A549 (cell line): ENCODE measurements around the gene TPST1.

Experiments
- CHD2 ChIP-seq: fragments of 150-350 bp; IDR thresholded peaks from 2 replicates; pipeline ENCODE4 v1.6.1; 2014; ENCODE audit warnings: low read length; ENCODE audit not compliant: partially characterized antibody
- CTCF ChIP-seq: fragments of >200 bp; sonication (Bioruptor Twin); formaldehyde crosslinking; IDR thresholded peaks from 3 replicates; pipeline ENCODE4 v1.5.1; 2016
- EP300 ChIP-seq, 2 experiments: fragments of >200 bp; sonication (Bioruptor Twin); formaldehyde crosslinking; IDR thresholded peaks; 2 replicates in 1 of 2; 3 replicates in 1 of 2; pipeline ENCODE4 v1.6.1; 2016 to 2017
- JUN ChIP-seq, 2 experiments: fragments of >200 bp; sonication (Bioruptor Twin); formaldehyde crosslinking; IDR thresholded peaks; 2 replicates in 1 of 2; 3 replicates in 1 of 2; pipeline ENCODE4 v1.6.1; 2016 to 2017
- JUNB ChIP-seq: fragments of >200 bp; sonication (Bioruptor Twin); formaldehyde crosslinking; IDR thresholded peaks from 2 replicates; pipeline ENCODE4 v1.6.1; 2016
- SMC3 ChIP-seq: fragments of >200 bp; sonication (Bioruptor Twin); formaldehyde crosslinking; IDR thresholded peaks from 3 replicates; pipeline ENCODE4 v1.6.1; 2018; ENCODE audit warnings: inconsistent platforms
- ZFP36 ChIP-seq: fragments of 450-650 bp; IDR thresholded peaks from 2 replicates; pipeline ENCODE4 v1.6.1; 2014; ENCODE audit warnings: borderline replicate concordance; ENCODE audit not compliant: partially characterized antibody
- TF ChIP-seq, protein P1 (sequence below): IDR thresholded peaks from 2 replicates; pipeline ENCODE4 v1.6.1; 2012

GRCh38 chr7:66352071-66352470 is 146.9 kb downstream of the TPST1 start:
- TF ChIP-seq CTCF: no peak
- no peak for TF ChIP-seq EP300 (IDR thresholded peaks at IDR 0.05)
- TF ChIP-seq JUN (IDR thresholded peaks at IDR 0.05): no peak
- TF ChIP-seq, protein P1, sequence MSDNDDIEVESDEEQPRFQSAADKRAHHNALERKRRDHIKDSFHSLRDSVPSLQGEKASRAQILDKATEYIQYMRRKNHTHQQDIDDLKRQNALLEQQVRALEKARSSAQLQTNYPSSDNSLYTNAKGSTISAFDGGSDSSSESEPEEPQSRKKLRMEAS: no peak
- TF ChIP-seq JUNB: no peak
- no peak for TF ChIP-seq SMC3
- TF ChIP-seq CHD2: no peak
- TF ChIP-seq ZFP36: no peak
